Keratinocyte (primary cell): ENCODE measurements around the gene SEPTIN1.

ENCODE experiments used
- EZH2 ChIP-seq: IDR thresholded peaks from one replicate; pipeline ENCODE4 v1.6.1; 2012; ENCODE audit warnings: inconsistent platforms, mild to moderate bottlenecking, low read length, moderate library complexity
- TF ChIP-seq, protein P1 (sequence below), 3 experiments: IDR thresholded peaks in 1 of 3; conservative IDR thresholded peaks in 1 of 3; optimal IDR thresholded peaks in 1 of 3; 2 replicates in 2 of 3; 3 replicates in 1 of 3; pipeline versions ENCODE3 to v1.5.1; 2011; ENCODE audit warnings: low read length in 3 of 3, mild to moderate bottlenecking in 3 of 3, moderate library complexity in 2 of 3, control low read depth in 1 of 3, inconsistent platforms in 1 of 3; ENCODE audit not compliant: insufficient read depth in 2 of 3; ENCODE audit errors: extremely low read depth in 1 of 3

DNA sequence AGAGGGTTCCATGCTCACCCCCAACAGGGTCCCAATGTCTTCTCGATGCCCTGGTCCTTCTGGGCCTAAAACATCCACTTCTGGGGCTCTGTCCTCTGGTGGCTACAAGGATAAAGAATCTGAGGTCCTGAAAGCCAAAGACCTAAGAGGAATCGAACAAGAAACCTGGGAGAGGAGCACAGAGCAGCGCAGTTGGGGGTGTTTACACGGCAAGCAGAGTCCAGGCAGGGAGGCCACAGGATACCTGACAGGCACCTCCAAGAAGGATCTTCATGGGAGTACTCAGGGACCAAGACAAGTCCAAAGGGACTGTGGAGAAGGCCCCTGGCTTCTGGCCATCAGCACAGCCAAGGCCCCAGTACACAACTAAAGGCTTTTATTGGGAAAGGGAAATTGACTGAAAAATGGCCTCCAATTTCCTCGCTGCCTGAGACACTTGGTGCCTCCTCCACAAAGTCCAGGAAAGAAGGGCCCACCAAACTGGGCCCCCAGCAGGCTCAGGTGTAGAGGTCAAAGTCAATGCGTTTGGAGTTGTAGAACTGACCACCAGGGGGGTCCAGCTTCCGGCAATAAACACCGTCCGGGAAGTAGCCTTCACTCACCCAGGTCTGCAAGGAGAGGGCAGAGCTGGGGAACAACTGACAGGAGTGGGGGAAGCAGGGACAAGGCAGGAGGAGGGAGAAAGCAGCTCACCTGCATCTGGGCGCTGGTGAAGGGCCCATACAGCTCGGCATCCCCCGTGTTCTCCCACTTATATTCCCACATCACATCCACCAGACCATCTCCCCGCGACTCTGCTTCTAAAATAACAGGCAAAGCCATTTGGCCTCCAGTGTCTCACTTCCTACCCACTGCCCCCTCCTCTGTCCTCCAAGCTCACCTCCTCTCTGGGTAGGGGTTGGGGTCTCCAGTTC, 29.6 kb downstream of the SEPTIN1 start:
- TF ChIP-seq, protein P1, sequence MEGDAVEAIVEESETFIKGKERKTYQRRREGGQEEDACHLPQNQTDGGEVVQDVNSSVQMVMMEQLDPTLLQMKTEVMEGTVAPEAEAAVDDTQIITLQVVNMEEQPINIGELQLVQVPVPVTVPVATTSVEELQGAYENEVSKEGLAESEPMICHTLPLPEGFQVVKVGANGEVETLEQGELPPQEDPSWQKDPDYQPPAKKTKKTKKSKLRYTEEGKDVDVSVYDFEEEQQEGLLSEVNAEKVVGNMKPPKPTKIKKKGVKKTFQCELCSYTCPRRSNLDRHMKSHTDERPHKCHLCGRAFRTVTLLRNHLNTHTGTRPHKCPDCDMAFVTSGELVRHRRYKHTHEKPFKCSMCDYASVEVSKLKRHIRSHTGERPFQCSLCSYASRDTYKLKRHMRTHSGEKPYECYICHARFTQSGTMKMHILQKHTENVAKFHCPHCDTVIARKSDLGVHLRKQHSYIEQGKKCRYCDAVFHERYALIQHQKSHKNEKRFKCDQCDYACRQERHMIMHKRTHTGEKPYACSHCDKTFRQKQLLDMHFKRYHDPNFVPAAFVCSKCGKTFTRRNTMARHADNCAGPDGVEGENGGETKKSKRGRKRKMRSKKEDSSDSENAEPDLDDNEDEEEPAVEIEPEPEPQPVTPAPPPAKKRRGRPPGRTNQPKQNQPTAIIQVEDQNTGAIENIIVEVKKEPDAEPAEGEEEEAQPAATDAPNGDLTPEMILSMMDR (optimal IDR thresholded peaks at IDR 0.05 in 1 of 3, IDR thresholded peaks at IDR 0.05 in 1 of 3, conservative IDR thresholded peaks at IDR 0.05 in 1 of 3; ENCODE audit: extremely low read depth in 1 of 3, insufficient read depth in 2 of 3, low read length in 3 of 3) = peak in 1 of 3 experiments; percentile 9
- no peak for TF ChIP-seq EZH2
